ENCODE measurements around the gene TMPRSS12. TPM values are rescaled to one million over a fixed set of nuclear protein-coding genes. Genes with fewer than 3 reads are reported as not detected.
"Not testable (repeated sequence)": the region's sequence is repeated elsewhere in the genome, so short reads cannot be mapped to it uniquely, and the experiment has no call there.

The TMPRSS12 gene
- total RNA-seq, result not detected in 2 replicates
- long read RNA-seq, result 0 reads

GRCh38 chr12:50842637-50843493 lies at the start of gene TMPRSS12:
TSS of gene TMPRSS12 (plus strand) at chr12:50842926. CDS start at chr12:50842965, 39 bp downstream.
- no peaks in the 10 kb centered on the region for H3K36me3 Mint-ChIP-seq (ENCODE audit: insufficient read depth)
- peak within 1 kb of the TSS; percentile 44 for H3K4me3 Mint-ChIP-seq (ENCODE audit: low read depth)
- DNase-seq (ENCODE audit: low spot score, unreplicated experiment), result peak; percentile 13
- peaks cover 7% of the 10 kb centered on the region for H3K9me3 Mint-ChIP-seq (ENCODE audit: low read depth)
- H3K4me1 Mint-ChIP-seq (ENCODE audit: low read depth), result peaks cover 6% of the 10 kb centered on the region
- no peak for TF ChIP-seq CTCF (IDR thresholded peaks at IDR 0.05; ENCODE audit: unreplicated experiment)
- no peaks in the 10 kb centered on the region for H3K27me3 Mint-ChIP-seq
- H3K27ac Mint-ChIP-seq, result peak within 1 kb of the TSS; percentile 42

GRCh38 chr12:50799908-50800307 lies 42.8 kb upstream of the TMPRSS12 start:
- peaks cover 15% of the 10 kb centered on the region for H3K9me3 Mint-ChIP-seq (ENCODE audit: low read depth)
- H3K27me3 Mint-ChIP-seq, result no peaks in the 10 kb centered on the region
- H3K4me1 Mint-ChIP-seq (ENCODE audit: low read depth), result no peaks in the 10 kb centered on the region
- H3K36me3 Mint-ChIP-seq (ENCODE audit: insufficient read depth), result peaks cover 58% of the 10 kb centered on the region
- no peak for DNase-seq (ENCODE audit: low spot score, unreplicated experiment)
- no peak overlapping the region for H3K4me3 Mint-ChIP-seq (ENCODE audit: low read depth)
- no peak for TF ChIP-seq CTCF (IDR thresholded peaks at IDR 0.05; ENCODE audit: unreplicated experiment)
- no peak overlapping the region for H3K27ac Mint-ChIP-seq

GRCh38 chr12:50803230-50803875 lies 39.4 kb upstream of the TMPRSS12 start:
- H3K4me1 Mint-ChIP-seq (ENCODE audit: low read depth), result no peaks in the 10 kb centered on the region
- H3K27ac Mint-ChIP-seq, result no peak overlapping the region
- no peaks in the 10 kb centered on the region for H3K27me3 Mint-ChIP-seq
- no peak overlapping the region for H3K4me3 Mint-ChIP-seq (ENCODE audit: low read depth)
- H3K36me3 Mint-ChIP-seq (ENCODE audit: insufficient read depth), result peaks cover 32% of the 10 kb centered on the region
- TF ChIP-seq CTCF (IDR thresholded peaks at IDR 0.05; ENCODE audit: unreplicated experiment), result no peak
- no peak for DNase-seq (ENCODE audit: low spot score, unreplicated experiment)
- H3K9me3 Mint-ChIP-seq (ENCODE audit: low read depth), result peaks cover 15% of the 10 kb centered on the region

- no peaks in the 10 kb centered on the region for H3K4me1 Mint-ChIP-seq (ENCODE audit: low read depth)
- H3K27ac Mint-ChIP-seq, result no peak overlapping the region
- peaks cover 13% of the 10 kb centered on the region for H3K36me3 Mint-ChIP-seq (ENCODE audit: insufficient read depth)
- DNase-seq (ENCODE audit: low spot score, unreplicated experiment), result no peak
- no peak for TF ChIP-seq CTCF (IDR thresholded peaks at IDR 0.05; ENCODE audit: unreplicated experiment)
- H3K4me3 Mint-ChIP-seq (ENCODE audit: low read depth), result no peak overlapping the region
- H3K9me3 Mint-ChIP-seq (ENCODE audit: low read depth), result no peaks in the 10 kb centered on the region
- H3K27me3 Mint-ChIP-seq, result no peaks in the 10 kb centered on the region
These were observed 36.5 kb upstream of the TMPRSS12 start for GRCh38 chr12:50806176-50806575.

- H3K36me3 Mint-ChIP-seq (ENCODE audit: insufficient read depth), result peaks cover 14% of the 10 kb centered on the region
- not testable (repeated sequence) for DNase-seq (ENCODE audit: low spot score, unreplicated experiment); H3K9me3 Mint-ChIP-seq (ENCODE audit: low read depth); H3K27me3 Mint-ChIP-seq; H3K27ac Mint-ChIP-seq; H3K4me1 Mint-ChIP-seq (ENCODE audit: low read depth); H3K4me3 Mint-ChIP-seq (ENCODE audit: low read depth)
These were observed 33.6 kb upstream of the TMPRSS12 start for GRCh38 chr12:50809131-50809530.

- DNase-seq (ENCODE audit: low spot score, unreplicated experiment); H3K27ac Mint-ChIP-seq; H3K27me3 Mint-ChIP-seq; H3K4me1 Mint-ChIP-seq (ENCODE audit: low read depth); H3K9me3 Mint-ChIP-seq (ENCODE audit: low read depth); H3K4me3 Mint-ChIP-seq (ENCODE audit: low read depth): not testable (repeated sequence)
- H3K36me3 Mint-ChIP-seq (ENCODE audit: insufficient read depth), result peaks cover 35% of the 10 kb centered on the region
These were observed 27.8 kb upstream of the TMPRSS12 start for GRCh38 chr12:50814921-50815320.

Measured in progenitor cell of endocrine pancreas (in vitro differentiated cells).